PC-3 (cell line): ENCODE results near the gene HNRNPF. TPM values are rescaled to one million over a fixed set of nuclear protein-coding genes. Genes with fewer than 3 reads are reported as not detected.
A peak's percentile ranks its signal among the peaks of the same experiment; 100 is the strongest.

Experiments used
- ATAC-seq: fragments of 200-7000 bp; cut with Tn5 transposase; 2 replicates; pipeline ENCODE4 v1.9.1; 2020; ENCODE audit warnings: mild to moderate bottlenecking, moderate library complexity
- BruUV-seq: library from RNA; stranded (reverse); fragments of 400-500 nt; replicated peaks from 2 replicates; lab custom pipeline; 2021; lab: Mats Ljungman, UMichigan
- CTCF ChIA-PET: fragments of 300-600 bp; sonication (Branson Sonifier 250); formaldehyde crosslinking; loops from one replicate; lab custom pipeline; 2022; ENCODE audit warnings: antibody characterized with exemption; lab: Charles Lee
- POLR2A ChIA-PET: fragments of 300-600 bp; sonication (Branson Sonifier 250); formaldehyde crosslinking; loops from one replicate; lab custom pipeline; 2022; ENCODE audit warnings: antibody characterized with exemption; ENCODE audit not compliant: unreplicated experiment; lab: Charles Lee
- DNase-seq: peaks from one replicate; pipeline ENCODE4 v3.0.0-alpha.2; 2015
- H2AFZ ChIP-seq: fragments of 300-600 bp; sonication (generic); 2 replicates; pipeline ENCODE4 v1.6.0; 2016; ENCODE audit warnings: antibody characterized with exemption, low read length
- H3F3A ChIP-seq: fragments of 300-600 bp; sonication (generic); one replicate; pipeline ENCODE4 v1.6.0; 2017; ENCODE audit warnings: antibody characterized with exemption, low read length, control low read depth, mild to moderate bottlenecking; ENCODE audit not compliant: unreplicated experiment
- H3K27ac ChIP-seq: fragments of 300-600 bp; sonication (generic); 2 replicates; pipeline ENCODE4 v1.5.1; 2016; ENCODE audit warnings: mild to moderate bottlenecking, low read length
- H3K27me3 ChIP-seq: fragments of 300-600 bp; sonication (generic); 2 replicates; pipeline ENCODE4 v1.6.1; 2016; ENCODE audit warnings: low read length, mixed read lengths
- H3K36me3 ChIP-seq: fragments of 300-600 bp; sonication (generic); 2 replicates; pipeline ENCODE4 v1.6.1; 2016; ENCODE audit warnings: low read depth, mixed run types, low read length, mixed read lengths
- H3K4me1 ChIP-seq: fragments of 300-600 bp; sonication (generic); 2 replicates; pipeline ENCODE4 v1.5.1; 2016; ENCODE audit warnings: low read length; ENCODE audit not compliant: insufficient read depth
- H3K4me2 ChIP-seq: fragments of 300-600 bp; sonication (generic); 2 replicates; pipeline ENCODE4 v1.6.0; 2016; ENCODE audit warnings: low read length
- H3K4me3 ChIP-seq: fragments of 300-600 bp; sonication (generic); 2 replicates; pipeline ENCODE4 v1.5.1; 2016; ENCODE audit warnings: mild to moderate bottlenecking, low read length, mixed read lengths
- H3K79me2 ChIP-seq: fragments of 300-600 bp; sonication (generic); 2 replicates; pipeline ENCODE4 v1.6.1; 2017; ENCODE audit warnings: low read length, mixed read lengths
- H3K9ac ChIP-seq: fragments of 300-600 bp; sonication (generic); 2 replicates; pipeline ENCODE4 v1.6.0; 2016; ENCODE audit warnings: mild to moderate bottlenecking, low read length
- H3K9me2 ChIP-seq: fragments of 300-600 bp; sonication (generic); replicated peaks from 2 replicates; pipeline ENCODE4 v1.6.1; 2016; ENCODE audit warnings: mixed run types, low read length, mixed read lengths
- H3K9me3 ChIP-seq: fragments of 300-600 bp; sonication (generic); 2 replicates; pipeline ENCODE4 v1.6.1; 2016; ENCODE audit warnings: low read length, mixed read lengths
- H4K20me1 ChIP-seq: fragments of 300-600 bp; sonication (generic); 2 replicates; pipeline ENCODE4 v1.6.1; 2016; ENCODE audit warnings: low read length, mixed read lengths
- CTCF ChIP-seq: fragments of 300-600 bp; sonication (generic); conservative IDR thresholded peaks from 2 replicates; pipeline ENCODE4 v1.5.1; 2017; ENCODE audit warnings: antibody characterized with exemption, low read depth, mild to moderate bottlenecking, low read length
- EZH2 ChIP-seq: fragments of 300-600 bp; sonication (generic); IDR thresholded peaks from one replicate; pipeline ENCODE4 v1.6.1; 2017; ENCODE audit warnings: antibody characterized with exemption, mild to moderate bottlenecking, low read length; ENCODE audit not compliant: unreplicated experiment
- EZH2phosphoT487 ChIP-seq: fragments of 300-600 bp; sonication (generic); IDR thresholded peaks from 2 replicates; pipeline ENCODE4 v1.6.1; 2018; ENCODE audit warnings: mild to moderate bottlenecking, antibody characterized with exemption, low read length, borderline replicate concordance
- intact Hi-C: fragments of 100-400 bp; cut with micrococcal nuclease; formaldehyde crosslinking; loops from 2 replicates; pipeline ENCODE4 v1.9.0; 2023
- total RNA-seq: library from RNA; depleted of rRNA; stranded (reverse); fragments of >200 nt; gene quantifications from 2 replicates; pipeline ENCODE4 v1.2.3, GENCODE V29; 2014

The HNRNPF gene
- total RNA-seq, 1 experiment from 2014 or later, result 421 TPM

DNA sequence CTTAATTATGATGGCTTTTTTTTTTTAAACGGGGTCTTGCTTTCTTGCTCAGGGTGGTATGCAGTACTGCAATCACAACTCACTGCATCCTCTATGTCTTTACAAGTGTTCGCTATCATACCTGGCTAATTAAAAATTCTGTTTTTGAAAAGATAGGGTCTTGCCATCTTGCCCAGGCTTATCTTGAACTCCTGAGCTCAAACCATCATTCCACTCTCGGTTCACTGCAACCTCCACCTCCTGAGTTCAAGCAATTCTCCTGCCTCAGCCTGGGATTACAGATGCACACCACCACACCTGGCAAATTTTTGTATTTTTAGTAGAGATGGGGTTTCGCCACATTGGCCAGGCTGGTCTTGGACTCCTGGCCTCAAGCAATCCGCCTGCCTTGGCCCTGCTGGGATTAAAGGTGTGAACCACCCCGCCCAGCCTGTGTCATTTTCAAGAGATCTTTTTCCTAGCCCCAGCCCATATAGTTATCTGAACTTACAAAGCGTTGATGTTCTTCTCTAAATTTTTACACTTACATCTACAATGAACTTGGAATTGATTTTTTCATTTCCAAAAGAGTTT is 6.0 kb downstream of the HNRNPF start:
- no peak for ATAC-seq
- H3K4me1 ChIP-seq, result peaks cover 66% of the 10 kb centered on the region

GRCh38 chr10:43402176-43402575 is 6.8 kb downstream of the HNRNPF start:
- intact Hi-C loops, result no loop called here
- no peak overlapping the region for H2AFZ ChIP-seq

More for the DNA sequence above, 6.0 kb downstream of the HNRNPF start:
- intact Hi-C loops, result no loop called here
- CTCF ChIA-PET, result interaction anchor here (0.6 kb wide), 1 partner anchor 46 kb away, joined by 3 read pairs; no protein-coding TSS in a partner anchor
- Histone ChIP-seq H2AFZ (no peak overlapping the region), H3K27me3 (no peaks in the 10 kb centered on the region), H3K9me2 (no peaks in the 10 kb centered on the region), H4K20me1 (peaks cover 84% of the 10 kb centered on the region), H3K36me3 (peaks cover 32% of the 10 kb centered on the region), H3K27ac (no peak overlapping the region), H3K4me2 (peak overlapping the region; percentile 99), H3K79me2 (peaks cover 100% of the 10 kb centered on the region), H3K9ac (no peak overlapping the region), H3K4me3 (0 out of 2 replicates have a peak overlapping the region, but pooled peaks have one; percentile 98), H3F3A (peaks cover 3% of the 10 kb centered on the region), H3K9me3 (no peaks in the 10 kb centered on the region)
- POLR2A ChIA-PET, result no interaction called here
- TF ChIP-seq EZH2phosphoT487, result no peak
- TF ChIP-seq EZH2, result no peak
- TF ChIP-seq CTCF, result no peak
- no TSS peak for BruUV-seq
- DNase-seq, result no peak

More at GRCh38 chr10:43402176-43402575, 6.8 kb downstream of the HNRNPF start:
- Histone ChIP-seq H3F3A (peaks cover 3% of the 10 kb centered on the region), H3K36me3 (peaks cover 32% of the 10 kb centered on the region), H3K9me2 (no peaks in the 10 kb centered on the region), H4K20me1 (peaks cover 89% of the 10 kb centered on the region), H3K4me1 (peaks cover 72% of the 10 kb centered on the region), H3K9ac (no peak overlapping the region), H3K27ac (no peak overlapping the region), H3K4me2 (peak overlapping the region; percentile 3), H3K79me2 (peaks cover 100% of the 10 kb centered on the region), H3K9me3 (no peaks in the 10 kb centered on the region), H3K27me3 (no peaks in the 10 kb centered on the region), H3K4me3 (0 out of 2 replicates have a peak overlapping the region, but pooled peaks have one; percentile 0)
- ChIA-PET CTCF (no interaction called here), POLR2A (no interaction called here)
- no TSS peak for BruUV-seq
- no peak for DNase-seq
- ATAC-seq, result no peak
- TF ChIP-seq CTCF, result no peak
- no peak for TF ChIP-seq EZH2phosphoT487
- TF ChIP-seq EZH2, result no peak
